Peyer's patch (tissue), 4 donors: ENCODE data around the gene SUCLG2. TPM values are rescaled to one million over a fixed set of nuclear protein-coding genes. Genes with fewer than 3 reads are reported as not detected.

Experiments used
- DNase-seq, 3 donors: peaks; one replicate each; pipeline ENCODE4 v3.0.0-alpha.2; 2017 to 2019
- H3K27ac ChIP-seq, 4 donors: fragments of 200-600 bp; sonication (generic); one replicate each; pipeline ENCODE4 v1.5.1; 2016 to 2019
- H3K27me3 ChIP-seq, 2 donors: fragments of 200-600 bp; sonication (generic); one replicate each; pipeline ENCODE4 v1.5.1; 2019
- H3K36me3 ChIP-seq, 3 donors: fragments of 200-600 bp; sonication (generic); one replicate each; pipeline ENCODE4 v1.5.1; 2016 to 2019
- H3K4me1 ChIP-seq, 4 donors: fragments of 200-600 bp; sonication (generic); one replicate each; pipeline ENCODE4 v1.5.1; 2016 to 2019
- H3K4me3 ChIP-seq, 4 donors: fragments of 200-600 bp; sonication (generic); 1 replicate in 3 of 4; 2 replicates in 1 of 4; pipeline ENCODE4 v1.5.1; 2016 to 2019; ENCODE audit warnings: mild to moderate bottlenecking in 1 of 4
- H3K9me3 ChIP-seq, 4 donors: fragments of 200-600 bp; sonication (generic); one replicate each; pipeline ENCODE4 v1.5.1; 2016 to 2019; ENCODE audit warnings: mild to moderate bottlenecking in 1 of 4
- CTCF ChIP-seq, 6 experiments: fragments of 450-650 bp in 4 of 6; fragments of 200-600 bp in 2 of 6; sonication (generic) in 1 of 6; IDR thresholded peaks; one replicate each; pipeline ENCODE4 v1.5.1; 2017 to 2019; ENCODE audit warnings: antibody characterized with exemption in 6 of 6, mild to moderate bottlenecking in 3 of 6, moderate library complexity in 1 of 6
- POLR2A ChIP-seq, 2 donors: fragments of 450-650 bp; IDR thresholded peaks; one replicate each; pipeline ENCODE4 v1.5.1; 2017; ENCODE audit warnings: antibody characterized with exemption in 2 of 2, mild to moderate bottlenecking in 2 of 2, moderate library complexity in 2 of 2
- total RNA-seq, 4 donors: library from RNA; depleted of rRNA; stranded (reverse); fragments of >200 nt; gene quantifications; one replicate each; pipeline ENCODE4 v1.1.0, GENCODE V29; 2016

SUCLG2 gene
- total RNA-seq, 4 donors from 2014 or later: 99.0 to 116 (median 103) TPM

- Histone ChIP-seq H3K27ac (no peak overlapping the region), H3K36me3 (no peaks in the 10 kb centered on the region), H3K4me3 (no peak overlapping the region), H3K27me3 (no peaks in the 10 kb centered on the region), H3K9me3 (no peaks in the 10 kb centered on the region), H3K4me1 (no peaks in the 10 kb centered on the region)
- no peak for TF ChIP-seq CTCF (IDR thresholded peaks at IDR 0.05)
- no peak for TF ChIP-seq POLR2A (IDR thresholded peaks at IDR 0.05)
- DNase-seq: no peak
Observed at GRCh38 chr3:67349551-67350174, 304.7 kb downstream of the SUCLG2 start.

GRCh38 chr3:67346081-67346480, 308.3 kb downstream of the SUCLG2 start:
- no peak overlapping the region for H3K4me3 ChIP-seq
- no peak for DNase-seq
- no peak overlapping the region for H3K27ac ChIP-seq
- no peaks in the 10 kb centered on the region for H3K9me3 ChIP-seq
- H3K36me3 ChIP-seq: no peaks in the 10 kb centered on the region
- no peak for TF ChIP-seq CTCF (IDR thresholded peaks at IDR 0.05)
- no peak for TF ChIP-seq POLR2A (IDR thresholded peaks at IDR 0.05)
- no peaks in the 10 kb centered on the region for H3K4me1 ChIP-seq
- no peaks in the 10 kb centered on the region for H3K27me3 ChIP-seq

- Histone ChIP-seq H3K27me3 (no peaks in the 10 kb centered on the region), H3K9me3 (peaks cover 0 to 4% (median 0%) of the 10 kb centered on the region in 4 donors), H3K4me1 (no peaks in the 10 kb centered on the region), H3K27ac (no peak overlapping the region), H3K36me3 (no peaks in the 10 kb centered on the region), H3K4me3 (no peak overlapping the region)
- TF ChIP-seq POLR2A (IDR thresholded peaks at IDR 0.05) (no peak), CTCF (IDR thresholded peaks at IDR 0.05) (no peak)
- DNase-seq: no peak
Observed at GRCh38 chr3:67335813-67336212, 318.6 kb downstream of the SUCLG2 start.

GRCh38 chr3:67334588-67334987, 319.8 kb downstream of the SUCLG2 start:
- no peak for DNase-seq
- H3K4me1 ChIP-seq: no peaks in the 10 kb centered on the region
- H3K27ac ChIP-seq: no peak overlapping the region
- no peaks in the 10 kb centered on the region for H3K9me3 ChIP-seq
- TF ChIP-seq POLR2A (IDR thresholded peaks at IDR 0.05) (no peak), CTCF (IDR thresholded peaks at IDR 0.05) (no peak)
- no peaks in the 10 kb centered on the region for H3K27me3 ChIP-seq
- H3K4me3 ChIP-seq: no peak overlapping the region
- no peaks in the 10 kb centered on the region for H3K36me3 ChIP-seq

- DNase-seq: no peak
- Histone ChIP-seq H3K27me3 (no peaks in the 10 kb centered on the region), H3K27ac (no peak overlapping the region), H3K9me3 (no peaks in the 10 kb centered on the region), H3K4me1 (no peaks in the 10 kb centered on the region), H3K4me3 (no peak overlapping the region), H3K36me3 (no peaks in the 10 kb centered on the region)
- TF ChIP-seq POLR2A (IDR thresholded peaks at IDR 0.05) (no peak), CTCF (IDR thresholded peaks at IDR 0.05) (no peak)
Observed at GRCh38 chr3:67329358-67329757, 325.1 kb downstream of the SUCLG2 start.

- Histone ChIP-seq H3K4me3 (no peak overlapping the region), H3K27me3 (no peaks in the 10 kb centered on the region), H3K27ac (no peak overlapping the region), H3K4me1 (no peaks in the 10 kb centered on the region), H3K9me3 (no peaks in the 10 kb centered on the region), H3K36me3 (no peaks in the 10 kb centered on the region)
- no peak for DNase-seq
- TF ChIP-seq CTCF (IDR thresholded peaks at IDR 0.05) (no peak), POLR2A (IDR thresholded peaks at IDR 0.05) (no peak)
Observed at GRCh38 chr3:67327582-67327981, 326.8 kb downstream of the SUCLG2 start.
